ENCODE measurements around the gene RYR2. TPM values are rescaled to one million over a fixed set of nuclear protein-coding genes. Genes with fewer than 3 reads are reported as not detected.

RYR2 gene
- polyA plus RNA-seq, 2 of the 4 experiments (the other 2 are of a cell fraction): 0.06 TPM; not detected in 1

DNA sequence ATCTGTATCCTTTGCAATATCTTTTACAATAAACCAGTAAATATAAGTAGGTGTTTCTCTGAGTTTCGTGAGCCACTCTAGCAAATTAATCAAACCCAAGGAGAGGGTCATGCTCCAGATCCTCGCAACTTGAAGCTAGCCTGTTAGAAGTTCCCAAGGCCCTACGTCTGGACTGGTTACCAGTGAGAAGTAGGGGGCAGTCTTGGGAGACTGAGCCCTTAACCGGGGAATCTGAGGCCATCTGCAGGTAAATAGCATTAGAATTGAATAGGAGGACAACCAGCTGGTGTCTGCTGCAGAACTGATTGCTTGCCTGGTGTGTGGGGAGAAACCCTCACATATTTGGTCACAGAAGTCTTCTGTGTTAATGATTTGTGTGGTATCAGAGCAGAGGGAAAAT lies 190.5 kb downstream of the RYR2 start:
- H3K4me1 ChIP-seq: no peaks in the 10 kb centered on the region
- POLR2A ChIA-PET: no interaction called here
- no peak for ATAC-seq
- CTCF ChIA-PET: no interaction called here
- H3K27ac ChIP-seq: no peak overlapping the region
- no peak for FAIRE-seq
- WGBS (ENCODE audit: missing lambda C conversion rate): 6% methylated on average over 4 of the region's 4 CpGs
- TF ChIP-seq, protein P1, sequence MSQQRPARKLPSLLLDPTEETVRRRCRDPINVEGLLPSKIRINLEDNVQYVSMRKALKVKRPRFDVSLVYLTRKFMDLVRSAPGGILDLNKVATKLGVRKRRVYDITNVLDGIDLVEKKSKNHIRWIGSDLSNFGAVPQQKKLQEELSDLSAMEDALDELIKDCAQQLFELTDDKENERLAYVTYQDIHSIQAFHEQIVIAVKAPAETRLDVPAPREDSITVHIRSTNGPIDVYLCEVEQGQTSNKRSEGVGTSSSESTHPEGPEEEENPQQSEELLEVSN (IDR thresholded peaks at IDR 0.05; ENCODE audit: borderline replicate concordance, low read depth): no peak
- no peak for TF ChIP-seq ZSCAN20 (CRISPR knock-in tag; IDR thresholded peaks at IDR 0.05)
- no peak for TF ChIP-seq MAZ (IDR thresholded peaks at IDR 0.05; ENCODE audit: borderline replicate concordance, low read depth, low read length)
- TF ChIP-seq, protein P2, sequence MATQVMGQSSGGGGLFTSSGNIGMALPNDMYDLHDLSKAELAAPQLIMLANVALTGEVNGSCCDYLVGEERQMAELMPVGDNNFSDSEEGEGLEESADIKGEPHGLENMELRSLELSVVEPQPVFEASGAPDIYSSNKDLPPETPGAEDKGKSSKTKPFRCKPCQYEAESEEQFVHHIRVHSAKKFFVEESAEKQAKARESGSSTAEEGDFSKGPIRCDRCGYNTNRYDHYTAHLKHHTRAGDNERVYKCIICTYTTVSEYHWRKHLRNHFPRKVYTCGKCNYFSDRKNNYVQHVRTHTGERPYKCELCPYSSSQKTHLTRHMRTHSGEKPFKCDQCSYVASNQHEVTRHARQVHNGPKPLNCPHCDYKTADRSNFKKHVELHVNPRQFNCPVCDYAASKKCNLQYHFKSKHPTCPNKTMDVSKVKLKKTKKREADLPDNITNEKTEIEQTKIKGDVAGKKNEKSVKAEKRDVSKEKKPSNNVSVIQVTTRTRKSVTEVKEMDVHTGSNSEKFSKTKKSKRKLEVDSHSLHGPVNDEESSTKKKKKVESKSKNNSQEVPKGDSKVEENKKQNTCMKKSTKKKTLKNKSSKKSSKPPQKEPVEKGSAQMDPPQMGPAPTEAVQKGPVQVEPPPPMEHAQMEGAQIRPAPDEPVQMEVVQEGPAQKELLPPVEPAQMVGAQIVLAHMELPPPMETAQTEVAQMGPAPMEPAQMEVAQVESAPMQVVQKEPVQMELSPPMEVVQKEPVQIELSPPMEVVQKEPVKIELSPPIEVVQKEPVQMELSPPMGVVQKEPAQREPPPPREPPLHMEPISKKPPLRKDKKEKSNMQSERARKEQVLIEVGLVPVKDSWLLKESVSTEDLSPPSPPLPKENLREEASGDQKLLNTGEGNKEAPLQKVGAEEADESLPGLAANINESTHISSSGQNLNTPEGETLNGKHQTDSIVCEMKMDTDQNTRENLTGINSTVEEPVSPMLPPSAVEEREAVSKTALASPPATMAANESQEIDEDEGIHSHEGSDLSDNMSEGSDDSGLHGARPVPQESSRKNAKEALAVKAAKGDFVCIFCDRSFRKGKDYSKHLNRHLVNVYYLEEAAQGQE (IDR thresholded peaks at IDR 0.05): no peak
- TF ChIP-seq ZNF302 (CRISPR knock-in tag; IDR thresholded peaks at IDR 0.05): no peak
- TF ChIP-seq FOSL2 (IDR thresholded peaks at IDR 0.05): no peak
- TF ChIP-seq FOSL2 (CRISPR knock-in tag; IDR thresholded peaks at IDR 0.05): no peak
- no peak for TF ChIP-seq KDM1A (IDR thresholded peaks at IDR 0.05; ENCODE audit: low read depth)
- TF ChIP-seq, protein P3, sequence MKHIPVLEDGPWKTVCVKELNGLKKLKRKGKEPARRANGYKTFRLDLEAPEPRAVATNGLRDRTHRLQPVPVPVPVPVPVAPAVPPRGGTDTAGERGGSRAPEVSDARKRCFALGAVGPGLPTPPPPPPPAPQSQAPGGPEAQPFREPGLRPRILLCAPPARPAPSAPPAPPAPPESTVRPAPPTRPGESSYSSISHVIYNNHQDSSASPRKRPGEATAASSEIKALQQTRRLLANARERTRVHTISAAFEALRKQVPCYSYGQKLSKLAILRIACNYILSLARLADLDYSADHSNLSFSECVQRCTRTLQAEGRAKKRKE (CRISPR knock-in tag; IDR thresholded peaks at IDR 0.05; ENCODE audit: low read depth): no peak
- no peak for TF ChIP-seq EP300 (IDR thresholded peaks at IDR 0.05)
- TF ChIP-seq CBX8 (IDR thresholded peaks at IDR 0.05): no peak
- no peak for TF ChIP-seq NR3C1 (IDR thresholded peaks at IDR 0.05)
- no peak for TF ChIP-seq BHLHE40 (IDR thresholded peaks at IDR 0.05; ENCODE audit: low read depth, low read length)
- TF ChIP-seq RFX5 (IDR thresholded peaks at IDR 0.05): no peak
- TF ChIP-seq, protein P4, sequence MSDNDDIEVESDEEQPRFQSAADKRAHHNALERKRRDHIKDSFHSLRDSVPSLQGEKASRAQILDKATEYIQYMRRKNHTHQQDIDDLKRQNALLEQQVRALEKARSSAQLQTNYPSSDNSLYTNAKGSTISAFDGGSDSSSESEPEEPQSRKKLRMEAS (IDR thresholded peaks at IDR 0.05): no peak
- no peak for TF ChIP-seq CEBPB (IDR thresholded peaks at IDR 0.05)
- no peak for TF ChIP-seq HEYL (CRISPR knock-in tag; IDR thresholded peaks at IDR 0.05)
- no peak for TF ChIP-seq TFCP2L1 (CRISPR knock-in tag; IDR thresholded peaks at IDR 0.05)
- TF ChIP-seq NPAS2 (CRISPR knock-in tag; IDR thresholded peaks at IDR 0.05; ENCODE audit: borderline replicate concordance): no peak
- H3K9me3 ChIP-seq: no peaks in the 10 kb centered on the region
- H3K4me3 ChIP-seq: no peak overlapping the region
- H3K4me2 ChIP-seq: no peak overlapping the region
- DNase-seq (ENCODE audit: low read depth in 1 of 2, low spot score in 1 of 2): no peak

DNA sequence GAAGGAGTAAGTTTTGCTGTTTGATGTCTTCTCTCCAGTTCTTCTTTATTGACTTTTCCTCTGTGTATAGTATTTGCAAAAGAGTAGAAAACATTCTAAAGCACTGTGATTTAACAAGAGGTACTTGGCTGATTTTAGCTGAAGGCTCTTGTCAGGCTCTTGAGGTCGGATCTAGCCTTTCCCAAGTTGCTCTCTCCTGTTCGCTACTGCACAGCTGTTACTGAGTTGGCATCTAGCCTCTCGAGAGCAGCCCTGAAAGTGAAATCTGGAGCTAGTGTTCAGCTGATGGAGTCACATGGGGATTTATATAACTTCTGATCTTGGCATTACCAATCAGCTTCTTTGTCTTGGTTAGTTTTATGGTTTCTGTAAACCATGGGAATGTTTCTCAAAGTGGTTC lies 193.1 kb downstream of the RYR2 start:
- DNase-seq (ENCODE audit: low read depth in 1 of 2, low spot score in 1 of 2) (no peak), ATAC-seq (no peak), FAIRE-seq (no peak)
- Histone ChIP-seq H3K4me2 (no peak overlapping the region), H3K4me1 (no peaks in the 10 kb centered on the region), H3K4me3 (no peak overlapping the region), H3K9me3 (no peaks in the 10 kb centered on the region), H3K27ac (no peak overlapping the region)
- TF ChIP-seq FOXS1 (CRISPR knock-in tag; IDR thresholded peaks at IDR 0.05) (no peak), GATA3 (IDR thresholded peaks at IDR 0.05; ENCODE audit: borderline replicate concordance) (no peak), POLR2A (IDR thresholded peaks at IDR 0.05; ENCODE audit: low read length) (no peak), JUN (IDR thresholded peaks at IDR 0.05) (no peak), RFX5 (IDR thresholded peaks at IDR 0.05) (no peak), CHD4 (IDR thresholded peaks at IDR 0.05; ENCODE audit: borderline replicate concordance) (no peak), NPAS2 (CRISPR knock-in tag; IDR thresholded peaks at IDR 0.05; ENCODE audit: borderline replicate concordance) (no peak), SREBF2 (IDR thresholded peaks at IDR 0.05) (no peak), ESRRA (IDR thresholded peaks at IDR 0.05; ENCODE audit: borderline replicate concordance, low read length) (no peak), FOSL2 (IDR thresholded peaks at IDR 0.05) (no peak), FOSL2 (CRISPR knock-in tag; IDR thresholded peaks at IDR 0.05) (no peak)
- TF ChIP-seq, protein P5, sequence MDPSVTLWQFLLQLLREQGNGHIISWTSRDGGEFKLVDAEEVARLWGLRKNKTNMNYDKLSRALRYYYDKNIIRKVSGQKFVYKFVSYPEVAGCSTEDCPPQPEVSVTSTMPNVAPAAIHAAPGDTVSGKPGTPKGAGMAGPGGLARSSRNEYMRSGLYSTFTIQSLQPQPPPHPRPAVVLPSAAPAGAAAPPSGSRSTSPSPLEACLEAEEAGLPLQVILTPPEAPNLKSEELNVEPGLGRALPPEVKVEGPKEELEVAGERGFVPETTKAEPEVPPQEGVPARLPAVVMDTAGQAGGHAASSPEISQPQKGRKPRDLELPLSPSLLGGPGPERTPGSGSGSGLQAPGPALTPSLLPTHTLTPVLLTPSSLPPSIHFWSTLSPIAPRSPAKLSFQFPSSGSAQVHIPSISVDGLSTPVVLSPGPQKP (IDR thresholded peaks at IDR 0.05; ENCODE audit: low read depth, low read length): no peak
- TF ChIP-seq, protein P4 (IDR thresholded peaks at IDR 0.05): no peak
- ChIA-PET POLR2A (no interaction called here), CTCF (interaction anchor here (1.2 kb wide), 1 partner anchor 10 kb away, joined by 3 read pairs; no protein-coding TSS in a partner anchor)
- WGBS (ENCODE audit: missing lambda C conversion rate): 0% methylated on average over 3 of the region's 3 CpGs

All from A549 (cell line).